ENCODE measurements around the gene TRIM56.

DNA sequence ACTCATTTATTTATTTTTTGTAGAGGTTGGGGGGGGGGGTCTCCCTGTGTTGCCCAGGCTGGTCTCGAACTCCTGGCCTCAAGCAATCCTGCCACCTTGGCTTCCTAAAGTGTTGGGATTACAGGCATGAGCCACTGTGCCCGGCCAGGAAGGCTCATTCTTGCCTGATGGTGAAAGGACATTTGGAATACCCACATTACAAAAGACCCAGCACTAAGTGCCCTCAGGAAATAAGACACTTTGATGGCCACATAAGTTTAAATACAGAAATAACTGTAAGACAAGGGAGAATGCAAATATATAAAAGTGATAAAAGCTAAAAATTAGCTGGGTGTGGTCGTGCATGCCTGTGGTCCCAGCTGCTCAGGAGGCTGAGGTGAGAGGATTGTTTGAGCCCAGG lies 33.6 kb downstream of the TRIM56 start:
- TF ChIP-seq, protein P1, sequence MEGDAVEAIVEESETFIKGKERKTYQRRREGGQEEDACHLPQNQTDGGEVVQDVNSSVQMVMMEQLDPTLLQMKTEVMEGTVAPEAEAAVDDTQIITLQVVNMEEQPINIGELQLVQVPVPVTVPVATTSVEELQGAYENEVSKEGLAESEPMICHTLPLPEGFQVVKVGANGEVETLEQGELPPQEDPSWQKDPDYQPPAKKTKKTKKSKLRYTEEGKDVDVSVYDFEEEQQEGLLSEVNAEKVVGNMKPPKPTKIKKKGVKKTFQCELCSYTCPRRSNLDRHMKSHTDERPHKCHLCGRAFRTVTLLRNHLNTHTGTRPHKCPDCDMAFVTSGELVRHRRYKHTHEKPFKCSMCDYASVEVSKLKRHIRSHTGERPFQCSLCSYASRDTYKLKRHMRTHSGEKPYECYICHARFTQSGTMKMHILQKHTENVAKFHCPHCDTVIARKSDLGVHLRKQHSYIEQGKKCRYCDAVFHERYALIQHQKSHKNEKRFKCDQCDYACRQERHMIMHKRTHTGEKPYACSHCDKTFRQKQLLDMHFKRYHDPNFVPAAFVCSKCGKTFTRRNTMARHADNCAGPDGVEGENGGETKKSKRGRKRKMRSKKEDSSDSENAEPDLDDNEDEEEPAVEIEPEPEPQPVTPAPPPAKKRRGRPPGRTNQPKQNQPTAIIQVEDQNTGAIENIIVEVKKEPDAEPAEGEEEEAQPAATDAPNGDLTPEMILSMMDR (IDR thresholded peaks at IDR 0.05) = no peak
- no peak for TF ChIP-seq POLR2A (IDR thresholded peaks at IDR 0.05)

Data from uterus (tissue), 2 donors.